ENCODE results near the gene NRF1. TPM values are rescaled to one million over a fixed set of nuclear protein-coding genes. Genes with fewer than 3 reads are reported as not detected.
"Not testable (repeated sequence)": the region's sequence is repeated elsewhere in the genome, so short reads cannot be mapped to it uniquely, and the experiment has no call there.

Gene NRF1
- total RNA-seq, 3 donors from 2014 or later = 18.0 to 18.3 (median 18.3) TPM

DNA sequence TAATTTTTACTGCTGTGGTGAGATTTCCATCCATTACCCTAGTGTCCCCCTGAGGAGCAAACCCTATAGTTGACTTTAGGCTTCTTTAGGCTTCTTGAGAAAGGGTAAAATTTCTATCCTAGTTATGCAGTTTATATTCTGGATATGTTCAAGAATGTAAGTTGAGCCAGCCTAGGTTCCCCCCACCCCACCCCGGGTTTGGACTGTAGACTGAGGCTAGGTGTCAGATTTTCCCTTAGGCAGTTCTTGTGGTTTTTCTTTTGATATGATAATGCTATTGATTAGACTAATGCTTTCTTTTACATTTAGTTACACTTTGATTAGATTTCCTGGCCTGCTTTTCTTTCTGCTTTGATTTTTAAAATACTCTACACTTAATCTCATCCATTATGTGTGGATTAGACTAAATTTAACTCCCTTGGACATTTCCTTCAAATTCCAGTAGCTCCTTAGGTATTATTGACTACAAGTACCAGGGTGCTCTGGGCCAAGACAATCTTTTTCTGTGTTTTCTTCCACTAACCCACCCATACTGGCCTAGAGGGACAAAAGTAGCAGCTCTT, 37.7 kb downstream of the NRF1 start:
- no peaks in the 10 kb centered on the region for H3K27me3 Mint-ChIP-seq (ENCODE audit: low read depth)
- H3K9me3 Mint-ChIP-seq = no peaks in the 10 kb centered on the region
- no peak overlapping the region for H3K4me3 Mint-ChIP-seq
- peaks cover 29% of the 10 kb centered on the region for H3K4me1 Mint-ChIP-seq (ENCODE audit: low read depth)
- peaks cover 27% of the 10 kb centered on the region for H3K36me3 Mint-ChIP-seq (ENCODE audit: insufficient read depth)
- ATAC-seq (no peak), DNase-seq (no peak)

DNA sequence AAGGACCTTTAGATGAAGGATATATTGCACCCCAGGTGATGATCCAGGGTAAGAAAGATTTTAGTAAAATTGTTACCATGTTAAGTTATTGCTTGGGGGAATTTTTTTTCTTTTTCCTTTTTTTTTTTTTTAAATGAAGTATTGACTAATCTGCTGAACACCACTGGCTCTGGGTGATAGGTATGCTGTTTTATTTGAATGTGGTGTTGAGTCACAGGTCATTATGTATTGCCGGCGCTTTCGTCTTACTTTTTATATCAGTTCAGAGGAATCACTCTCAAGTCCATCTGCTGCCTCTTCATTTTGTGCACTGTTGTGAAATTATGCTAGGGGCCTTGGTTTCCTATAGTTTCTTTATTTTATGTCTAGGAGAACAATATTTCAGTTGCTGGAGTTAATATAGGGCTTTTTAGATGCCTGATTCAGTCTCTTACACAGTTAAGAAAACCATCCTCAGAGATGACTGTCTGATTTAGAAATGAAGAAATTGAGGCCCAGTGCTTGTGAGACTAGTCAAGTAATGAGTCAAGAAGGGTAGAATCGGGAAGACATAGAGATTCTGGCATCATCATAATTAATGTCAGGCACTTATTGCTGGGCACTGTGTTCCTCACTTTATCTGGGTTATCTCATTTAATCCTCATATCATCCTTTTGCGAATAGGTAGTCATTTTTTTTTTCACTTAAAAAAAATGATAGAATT, 38.7 kb downstream of the NRF1 start:
- H3K36me3 Mint-ChIP-seq (ENCODE audit: insufficient read depth) = peaks cover 33% of the 10 kb centered on the region
- ATAC-seq = peak; percentile 65 to 68

DNA sequence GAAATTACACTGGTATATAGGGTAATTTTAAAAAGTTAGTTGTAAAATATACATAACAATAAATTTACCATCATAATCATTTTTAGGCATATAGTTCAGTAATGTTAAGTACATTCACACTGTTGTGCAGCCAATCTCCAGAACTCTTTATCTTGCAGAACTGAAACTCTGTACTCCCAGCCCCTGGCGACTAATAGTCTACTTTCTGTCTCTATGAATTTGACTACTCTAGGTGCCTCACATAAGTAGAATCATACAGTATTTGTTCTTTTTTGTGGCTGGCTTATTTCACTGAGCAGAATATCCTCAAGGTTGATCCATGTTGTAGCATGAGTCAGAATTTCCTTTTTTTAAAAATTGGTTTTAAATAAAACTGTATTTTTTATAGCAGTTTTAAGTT, 41.4 kb downstream of the NRF1 start:
- DNase-seq (no peak), ATAC-seq (peak; percentile 73 to 75)
- H3K9me3 Mint-ChIP-seq = no peaks in the 10 kb centered on the region
- no peak overlapping the region for H3K4me3 Mint-ChIP-seq
- H3K36me3 Mint-ChIP-seq (ENCODE audit: insufficient read depth) = peaks cover 29% of the 10 kb centered on the region
- H3K4me1 Mint-ChIP-seq (ENCODE audit: low read depth) = peaks cover 33% of the 10 kb centered on the region
- no peaks in the 10 kb centered on the region for H3K27me3 Mint-ChIP-seq (ENCODE audit: low read depth)

More for the DNA sequence above, 38.7 kb downstream of the NRF1 start:
- no peak for DNase-seq
- Mint-ChIP-seq H3K4me1 (ENCODE audit: low read depth) (peaks cover 35% of the 10 kb centered on the region), H3K27me3 (ENCODE audit: low read depth) (no peaks in the 10 kb centered on the region), H3K4me3 (no peak overlapping the region), H3K9me3 (no peaks in the 10 kb centered on the region)

GRCh38 chr7:129655811-129656210, 44.3 kb downstream of the NRF1 start:
- ATAC-seq (no peak), DNase-seq (no peak)
- Mint-ChIP-seq H3K27me3 (ENCODE audit: low read depth) (no peaks in the 10 kb centered on the region), H3K9me3 (no peaks in the 10 kb centered on the region), H3K36me3 (ENCODE audit: insufficient read depth) (peaks cover 38% of the 10 kb centered on the region), H3K4me1 (ENCODE audit: low read depth) (peaks cover 17% of the 10 kb centered on the region), H3K4me3 (no peak overlapping the region)

GRCh38 chr7:129657363-129657762, 45.8 kb downstream of the NRF1 start:
- Mint-ChIP-seq H3K36me3 (ENCODE audit: insufficient read depth) (peaks cover 46% of the 10 kb centered on the region), H3K4me3 (no peak overlapping the region), H3K27me3 (ENCODE audit: low read depth) (no peaks in the 10 kb centered on the region), H3K9me3 (peaks cover 11% of the 10 kb centered on the region), H3K4me1 (ENCODE audit: low read depth) (peaks cover 15% of the 10 kb centered on the region)
- DNase-seq (no peak), ATAC-seq (peak; percentile 46 to 48)

DNA sequence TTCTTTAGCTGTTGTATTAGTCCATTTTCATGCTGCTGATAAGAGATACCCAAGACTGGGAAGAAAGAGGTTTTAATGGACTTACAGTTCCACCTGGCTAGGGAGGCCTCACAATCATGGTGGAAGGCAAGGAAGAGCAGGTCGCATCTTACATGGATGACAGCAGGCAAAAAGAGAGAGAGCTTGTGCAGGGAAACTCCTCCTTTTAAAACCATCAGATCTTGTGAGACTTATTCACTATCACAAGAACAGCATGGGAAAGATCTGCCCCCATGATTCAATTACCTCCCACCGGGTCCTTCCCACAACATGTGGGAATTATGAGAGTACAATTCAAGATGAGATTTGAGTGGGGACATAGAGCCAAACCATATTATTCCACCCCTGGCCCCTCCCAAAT, 48.4 kb downstream of the NRF1 start:
- not testable (repeated sequence) for H3K4me1 Mint-ChIP-seq (ENCODE audit: low read depth); H3K4me3 Mint-ChIP-seq; DNase-seq; H3K27me3 Mint-ChIP-seq (ENCODE audit: low read depth); ATAC-seq
- Mint-ChIP-seq H3K36me3 (ENCODE audit: insufficient read depth) (peaks cover 45% of the 10 kb centered on the region), H3K9me3 (peaks cover 11% of the 10 kb centered on the region)

GRCh38 chr7:129661645-129662182, 50.2 kb downstream of the NRF1 start:
- Mint-ChIP-seq H3K36me3 (ENCODE audit: insufficient read depth) (peaks cover 46% of the 10 kb centered on the region), H3K4me3 (no peak overlapping the region), H3K9me3 (peaks cover 11% of the 10 kb centered on the region), H3K27me3 (ENCODE audit: low read depth) (no peaks in the 10 kb centered on the region), H3K4me1 (ENCODE audit: low read depth) (peaks cover 7% of the 10 kb centered on the region)
- no peak for ATAC-seq
- no peak for DNase-seq

GRCh38 chr7:129663240-129663639, 51.7 kb downstream of the NRF1 start:
- not testable (repeated sequence) for DNase-seq; H3K27me3 Mint-ChIP-seq (ENCODE audit: low read depth); H3K4me1 Mint-ChIP-seq (ENCODE audit: low read depth); ATAC-seq; H3K4me3 Mint-ChIP-seq
- H3K36me3 Mint-ChIP-seq (ENCODE audit: insufficient read depth) = peaks cover 42% of the 10 kb centered on the region
- H3K9me3 Mint-ChIP-seq = peaks cover 11% of the 10 kb centered on the region

DNA sequence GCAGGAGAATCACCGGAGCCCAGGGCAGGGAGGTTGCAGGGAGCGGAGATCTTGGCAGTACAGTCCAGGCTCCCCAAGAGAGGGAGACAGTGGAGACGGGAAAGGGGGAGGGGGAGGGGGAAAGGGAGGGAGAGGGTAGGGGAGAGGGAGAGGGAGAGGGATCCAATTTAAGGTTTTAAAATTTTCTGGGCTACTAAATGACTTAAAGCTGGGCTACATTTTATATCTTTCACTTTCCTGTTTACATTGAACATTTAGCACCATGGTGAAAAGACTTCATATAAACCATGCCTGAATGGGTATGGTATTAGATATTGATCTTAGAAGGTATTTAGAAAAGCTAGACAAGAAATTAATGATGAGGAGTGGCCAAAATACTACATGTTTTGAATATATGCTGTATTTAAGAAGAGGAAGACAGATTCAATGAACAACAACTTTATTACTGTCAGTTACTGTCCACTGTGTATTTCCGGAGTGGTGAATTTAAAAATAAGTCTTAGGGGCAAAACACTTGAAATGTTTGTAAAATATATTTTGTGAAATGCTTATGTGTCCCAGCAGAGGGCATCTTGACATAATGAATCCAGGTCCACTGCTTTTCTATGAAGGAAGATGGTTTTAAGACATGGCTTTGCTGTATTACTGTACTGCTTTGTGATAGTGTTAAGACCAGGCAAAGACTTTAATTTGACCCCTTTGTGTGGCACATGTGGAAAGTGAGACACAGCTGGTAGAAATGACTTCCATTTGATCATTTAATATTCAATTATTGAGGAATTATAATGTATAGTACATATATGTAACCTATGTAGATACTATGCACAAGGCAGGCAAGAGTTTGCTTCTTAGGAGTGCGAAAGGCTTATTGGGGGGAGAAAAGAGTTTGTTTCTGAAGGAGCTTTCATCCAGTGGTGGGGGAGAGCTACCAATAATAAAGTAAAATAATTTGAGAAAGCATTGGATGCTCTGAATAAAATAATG, 52.8 kb downstream of the NRF1 start:
- no peak for ATAC-seq
- Mint-ChIP-seq H3K4me1 (ENCODE audit: low read depth) (peaks cover 7% of the 10 kb centered on the region), H3K36me3 (ENCODE audit: insufficient read depth) (peaks cover 41% of the 10 kb centered on the region), H3K4me3 (no peak overlapping the region), H3K27me3 (ENCODE audit: low read depth) (no peaks in the 10 kb centered on the region), H3K9me3 (peaks cover 11% of the 10 kb centered on the region)
- no peak for DNase-seq

GRCh38 chr7:129665013-129665401, 53.5 kb downstream of the NRF1 start:
- H3K4me1 Mint-ChIP-seq (ENCODE audit: low read depth) = peaks cover 7% of the 10 kb centered on the region
- peaks cover 11% of the 10 kb centered on the region for H3K9me3 Mint-ChIP-seq
- ATAC-seq = no peak
- DNase-seq = no peak
- H3K4me3 Mint-ChIP-seq = no peak overlapping the region
- H3K36me3 Mint-ChIP-seq (ENCODE audit: insufficient read depth) = peaks cover 34% of the 10 kb centered on the region
- no peaks in the 10 kb centered on the region for H3K27me3 Mint-ChIP-seq (ENCODE audit: low read depth)

DNA sequence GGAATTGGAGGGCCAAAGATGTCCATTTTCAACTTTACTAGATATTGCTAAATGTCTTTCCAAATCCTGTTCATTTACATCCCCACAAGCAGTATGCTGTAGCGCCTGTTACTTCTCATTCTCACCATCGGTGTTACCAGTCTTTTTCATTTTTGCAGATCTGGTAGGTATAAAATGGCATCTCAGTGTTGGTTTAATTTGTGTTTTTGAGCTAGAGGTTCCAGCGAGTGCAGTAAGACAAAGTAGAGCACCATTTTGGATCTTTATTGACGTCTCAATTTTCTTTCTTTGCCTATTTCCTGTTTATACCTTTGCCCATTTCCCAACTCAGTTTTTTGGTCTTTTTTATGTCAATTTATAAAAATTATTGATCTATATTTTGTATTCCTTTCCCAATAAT, 55.6 kb downstream of the NRF1 start:
- H3K9me3 Mint-ChIP-seq = peaks cover 1% of the 10 kb centered on the region
- DNase-seq = no peak
- peaks cover 16% of the 10 kb centered on the region for H3K36me3 Mint-ChIP-seq (ENCODE audit: insufficient read depth)
- no peak overlapping the region for H3K4me3 Mint-ChIP-seq
- ATAC-seq = no peak
- H3K4me1 Mint-ChIP-seq (ENCODE audit: low read depth) = peaks cover 7% of the 10 kb centered on the region
- no peaks in the 10 kb centered on the region for H3K27me3 Mint-ChIP-seq (ENCODE audit: low read depth)

- Mint-ChIP-seq H3K36me3 (ENCODE audit: insufficient read depth) (peaks cover 13% of the 10 kb centered on the region), H3K27me3 (ENCODE audit: low read depth) (no peaks in the 10 kb centered on the region), H3K4me1 (ENCODE audit: low read depth) (peaks cover 7% of the 10 kb centered on the region), H3K4me3 (no peak overlapping the region), H3K9me3 (no peaks in the 10 kb centered on the region)
- DNase-seq (no peak), ATAC-seq (no peak)
Measured at GRCh38 chr7:129667551-129667950, 56.0 kb downstream of the NRF1 start.

DNA sequence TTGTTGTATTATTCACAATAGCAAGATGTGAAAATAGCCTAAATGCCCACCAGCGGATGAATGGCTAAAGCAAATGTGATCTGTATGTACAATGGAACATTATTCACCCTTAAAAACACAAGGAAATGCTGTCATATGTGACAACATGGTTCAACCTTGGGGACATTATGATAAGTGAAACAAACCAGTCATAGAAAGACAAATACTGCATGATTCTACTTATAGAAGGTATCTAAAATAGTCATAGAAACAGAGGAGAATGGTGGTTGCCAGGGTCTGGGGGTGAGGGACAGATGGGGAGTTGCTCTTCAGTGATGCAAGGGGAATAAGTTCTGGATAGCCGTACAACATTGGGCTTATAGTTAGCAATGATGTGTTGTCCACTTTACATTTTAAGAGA, 58.4 kb downstream of the NRF1 start:
- H3K27me3 Mint-ChIP-seq (ENCODE audit: low read depth) = no peaks in the 10 kb centered on the region
- DNase-seq = no peak
- peaks cover 3% of the 10 kb centered on the region for H3K9me3 Mint-ChIP-seq
- ATAC-seq = no peak
- H3K4me3 Mint-ChIP-seq = no peak overlapping the region
- H3K36me3 Mint-ChIP-seq (ENCODE audit: insufficient read depth) = peaks cover 10% of the 10 kb centered on the region
- H3K4me1 Mint-ChIP-seq (ENCODE audit: low read depth) = peaks cover 2% of the 10 kb centered on the region

DNA sequence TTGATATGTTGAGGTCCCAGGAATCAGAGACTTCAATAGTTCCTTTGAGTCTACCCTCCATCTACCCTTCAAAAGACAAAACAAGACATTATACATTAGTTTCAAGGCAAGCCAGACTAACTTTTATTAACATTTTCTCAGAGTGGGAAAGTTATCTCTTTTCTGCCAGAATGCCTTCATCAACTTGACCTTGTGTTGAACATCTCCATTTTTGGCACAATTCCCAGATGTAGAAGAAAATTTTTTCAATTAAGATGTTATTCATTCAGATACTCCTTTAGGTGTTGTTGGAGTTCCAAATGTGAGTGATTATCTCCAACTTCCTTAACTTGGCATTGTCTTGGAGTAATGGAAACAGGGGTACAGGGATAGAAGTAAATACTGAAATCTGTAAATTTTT, 59.1 kb downstream of the NRF1 start:
- Mint-ChIP-seq H3K4me3 (no peak overlapping the region), H3K9me3 (peaks cover 8% of the 10 kb centered on the region), H3K36me3 (ENCODE audit: insufficient read depth) (peaks cover 15% of the 10 kb centered on the region), H3K4me1 (ENCODE audit: low read depth) (no peaks in the 10 kb centered on the region), H3K27me3 (ENCODE audit: low read depth) (no peaks in the 10 kb centered on the region)
- DNase-seq = no peak
- no peak for ATAC-seq

Data from activated T-cell treated with anti-CD3 and anti-CD28 coated beads, Interleukin-2, amount 50 U/mL, for 4 hours (primary cell).